Caco-2 (cell line): ENCODE measurements around the gene DDX17. TPM values are rescaled to one million over a fixed set of nuclear protein-coding genes. Genes with fewer than 3 reads are reported as not detected.

Source experiments
- BruUV-seq: library from RNA; stranded (reverse); fragments of 400-500 nt; replicated peaks from 2 replicates; lab custom pipeline; 2021; lab: Mats Ljungman, UMichigan
- CTCF ChIA-PET: fragments of 300-600 bp; sonication (Branson Sonifier 250); formaldehyde crosslinking; loops from one replicate; lab custom pipeline; 2022; ENCODE audit warnings: antibody characterized with exemption; lab: Charles Lee
- POLR2A ChIA-PET: fragments of 300-600 bp; sonication (Branson Sonifier 250); formaldehyde crosslinking; loops from one replicate; lab custom pipeline; 2022; ENCODE audit warnings: antibody characterized with exemption; lab: Charles Lee
- DNase-seq, 2 experiments: peaks; one replicate each; pipeline versions ENCODE4 v3.0.0 to v3.0.0-alpha.2; 2020 to 2022
- H3K27me3 ChIP-seq: replicated peaks from 2 replicates; pipeline ENCODE4 v1.6.0; 2011; ENCODE audit warnings: low read length; ENCODE audit not compliant: control insufficient read depth, insufficient read depth
- H3K36me3 ChIP-seq: 2 replicates; pipeline ENCODE4 v1.5.1; 2011; ENCODE audit warnings: low read length; ENCODE audit not compliant: control insufficient read depth, insufficient read depth
- H3K4me1 ChIP-seq: fragments of 250-450 bp; sonication (Bioruptor Pico); 2 replicates; pipeline ENCODE4 v1.5.1; 2020; ENCODE audit warnings: mild to moderate bottlenecking
- H3K4me3 ChIP-seq: 2 replicates; pipeline ENCODE4 v1.5.1; 2011; ENCODE audit warnings: low read depth, mild to moderate bottlenecking, control low read depth, low read length
- H3K9me3 ChIP-seq: fragments of 250-450 bp; sonication (Bioruptor Pico); 2 replicates; pipeline ENCODE4 v1.5.1; 2020; ENCODE audit warnings: mild to moderate bottlenecking, moderate library complexity
- H3K27ac Mint-ChIP-seq: one replicate; pipeline ENCODE4 v1.8.0; 2022; ENCODE audit warnings: mixed read lengths; ENCODE audit not compliant: unreplicated experiment
- H3K27me3 Mint-ChIP-seq: one replicate; pipeline ENCODE4 v1.8.0; 2022; ENCODE audit warnings: mixed read lengths; ENCODE audit not compliant: insufficient read depth, unreplicated experiment
- H3K36me3 Mint-ChIP-seq: one replicate; pipeline ENCODE4 v1.8.0; 2022; ENCODE audit warnings: mild to moderate bottlenecking, mixed read lengths; ENCODE audit not compliant: insufficient read depth, unreplicated experiment
- H3K4me1 Mint-ChIP-seq: one replicate; pipeline ENCODE4 v1.8.0; 2022; ENCODE audit warnings: low read depth, mixed read lengths; ENCODE audit not compliant: unreplicated experiment
- H3K4me3 Mint-ChIP-seq: one replicate; pipeline ENCODE4 v1.8.0; 2022; ENCODE audit warnings: mild to moderate bottlenecking, moderate library complexity, mixed read lengths; ENCODE audit not compliant: unreplicated experiment
- H3K9me3 Mint-ChIP-seq: one replicate; pipeline ENCODE4 v1.8.0; 2022; ENCODE audit warnings: mixed read lengths; ENCODE audit not compliant: unreplicated experiment
- CTCF ChIP-seq, 2 experiments: fragments of 200-600 bp in 1 of 2; IDR thresholded peaks; 1 replicate in 1 of 2; 2 replicates in 1 of 2; pipeline versions ENCODE4 v1.5.1 to v1.8.0; 2011 to 2022; ENCODE audit warnings: antibody characterized with exemption in 1 of 2, control low read depth in 1 of 2, inconsistent platforms in 1 of 2, low read depth in 1 of 2, low read length in 1 of 2, mild to moderate bottlenecking in 1 of 2, moderate library complexity in 1 of 2; ENCODE audit not compliant: insufficient read depth in 1 of 2, severe bottlenecking in 1 of 2, unreplicated experiment in 1 of 2
- intact Hi-C: fragments of 100-400 bp; cut with micrococcal nuclease; formaldehyde crosslinking; loops from one replicate; pipeline ENCODE4 v1.10.0; 2022; ENCODE audit not compliant: unreplicated experiment
- total RNA-seq: library from RNA; stranded (reverse); gene quantifications from 2 replicates; pipeline ENCODE4 v1.2.3, GENCODE V29; 2022

The DDX17 gene
- total RNA-seq, 1 experiment from 2014 or later: 367 TPM

- Mint-ChIP-seq H3K4me1 (peaks cover 12% of the 10 kb centered on the region), H3K27ac (no peak overlapping the region), H3K27me3 (peaks cover 8% of the 10 kb centered on the region), H3K4me3 (no peak overlapping the region), H3K36me3 (no peaks in the 10 kb centered on the region), H3K9me3 (no peaks in the 10 kb centered on the region)
- Histone ChIP-seq H3K4me3 (no peak overlapping the region), H3K27me3 (no peaks in the 10 kb centered on the region), H3K9me3 (no peaks in the 10 kb centered on the region), H3K4me1 (no peaks in the 10 kb centered on the region), H3K36me3 (no peaks in the 10 kb centered on the region)
- TF ChIP-seq CTCF (IDR thresholded peaks at IDR 0.05; ENCODE audit: insufficient read depth in 1 of 2, low read depth in 1 of 2, low read length in 1 of 2, severe bottlenecking in 1 of 2, unreplicated experiment in 1 of 2): no peak
- no peak for DNase-seq
- intact Hi-C loops: no loop called here
- ChIA-PET CTCF (no interaction called here), POLR2A (no interaction called here)
- no TSS peak for BruUV-seq
These were observed 64.4 kb downstream of the DDX17 start for GRCh38 chr22:38441620-38442287.

- Histone ChIP-seq H3K4me1 (no peaks in the 10 kb centered on the region), H3K9me3 (no peaks in the 10 kb centered on the region), H3K27me3 (no peaks in the 10 kb centered on the region), H3K4me3 (no peak overlapping the region), H3K36me3 (no peaks in the 10 kb centered on the region)
- no peaks in the 10 kb centered on the region for H3K9me3 Mint-ChIP-seq
- no TSS peak for BruUV-seq
- peaks cover 8% of the 10 kb centered on the region for H3K27me3 Mint-ChIP-seq
- no peak for DNase-seq
- ChIA-PET POLR2A (no interaction called here), CTCF (no interaction called here)
- intact Hi-C loops: no loop called here
- H3K36me3 Mint-ChIP-seq: no peaks in the 10 kb centered on the region
- no peak overlapping the region for H3K27ac Mint-ChIP-seq
- H3K4me1 Mint-ChIP-seq: peaks cover 12% of the 10 kb centered on the region
- no peak overlapping the region for H3K4me3 Mint-ChIP-seq
- no peak for TF ChIP-seq CTCF (IDR thresholded peaks at IDR 0.05; ENCODE audit: insufficient read depth in 1 of 2, low read depth in 1 of 2, low read length in 1 of 2, severe bottlenecking in 1 of 2, unreplicated experiment in 1 of 2)
These were observed 65.3 kb downstream of the DDX17 start for GRCh38 chr22:38440747-38441350.

- ChIA-PET CTCF (no interaction called here), POLR2A (no interaction called here)
- BruUV-seq: no TSS peak
- no peaks in the 10 kb centered on the region for H3K4me1 ChIP-seq
- no peaks in the 10 kb centered on the region for H3K27me3 ChIP-seq
- Mint-ChIP-seq H3K27me3 (peaks cover 3% of the 10 kb centered on the region), H3K4me3 (no peak overlapping the region), H3K9me3 (no peaks in the 10 kb centered on the region), H3K36me3 (no peaks in the 10 kb centered on the region), H3K27ac (no peak overlapping the region), H3K4me1 (no peaks in the 10 kb centered on the region)
- no peak for DNase-seq
- H3K36me3 ChIP-seq: no peaks in the 10 kb centered on the region
- no peak for TF ChIP-seq CTCF (IDR thresholded peaks at IDR 0.05; ENCODE audit: insufficient read depth in 1 of 2, low read depth in 1 of 2, low read length in 1 of 2, severe bottlenecking in 1 of 2, unreplicated experiment in 1 of 2)
- no peaks in the 10 kb centered on the region for H3K9me3 ChIP-seq
- intact Hi-C loops: no loop called here
- H3K4me3 ChIP-seq: no peak overlapping the region
These were observed 68.7 kb downstream of the DDX17 start for GRCh38 chr22:38437416-38437815.
